ENCODE results near the gene TBXA2R.
A peak's percentile ranks its signal among the peaks of the same experiment; 100 is the strongest.

Gene TBXA2R

GRCh38 chr19:3551792-3552095 is 54.9 kb downstream of the TBXA2R start:
- no peak for DNase-seq (ENCODE audit: low read depth)

GRCh38 chr19:3550947-3551791 is 55.5 kb downstream of the TBXA2R start:
- no peak for DNase-seq (ENCODE audit: low read depth)

- DNase-seq (ENCODE audit: low read depth), result no peak
These were observed 56.9 kb downstream of the TBXA2R start for GRCh38 chr19:3549816-3550215.

GRCh38 chr19:3548606-3549005 is 58.1 kb downstream of the TBXA2R start:
- DNase-seq (ENCODE audit: low read depth), result no peak

- no peak for DNase-seq (ENCODE audit: low read depth)
These were observed 58.9 kb downstream of the TBXA2R start for GRCh38 chr19:3547767-3548282.

GRCh38 chr19:3547301-3547731 is 59.4 kb downstream of the TBXA2R start:
- no peak for DNase-seq (ENCODE audit: low read depth)

GRCh38 chr19:3546119-3546518 is 60.6 kb downstream of the TBXA2R start:
- DNase-seq (ENCODE audit: low read depth), result no peak

- DNase-seq (ENCODE audit: low read depth), result no peak
These were observed 61.0 kb downstream of the TBXA2R start for GRCh38 chr19:3545669-3546034.

GRCh38 chr19:3544742-3545668 is 61.7 kb downstream of the TBXA2R start:
- DNase-seq (ENCODE audit: low read depth), result peak; percentile 73
